Umbilical cord (tissue), 2 donors: Measurements from ENCODE around the gene PIK3R1. TPM values are rescaled to one million over a fixed set of nuclear protein-coding genes. Genes with fewer than 3 reads are reported as not detected.
A peak's percentile ranks its signal among the peaks of the same experiment; 100 is the strongest.

Source experiments
- DNase-seq: peaks from one replicate; pipeline ENCODE4 v3.0.0-alpha.2; 2015; ENCODE audit warnings: low spot score
- total RNA-seq: library from RNA; depleted of rRNA; stranded (reverse); fragments of >200 nt; gene quantifications from one replicate; pipeline ENCODE4 v1.2.3, GENCODE V29; 2014; ENCODE audit warnings: low replicate concordance; ENCODE audit not compliant: insufficient read depth

The PIK3R1 gene
- 107 TPM for total RNA-seq

- DNase-seq, result peak; percentile 98
Measured at GRCh38 chr5:68215208-68215897, at the start of gene PIK3R1. TSS of gene PIK3R1 (plus strand) at chr5:68215756. CDS start at chr5:68226676, 10,920 bp downstream.

GRCh38 chr5:68167195-68167651 lies 48.3 kb upstream of the PIK3R1 start:
- DNase-seq, result no peak

GRCh38 chr5:68169903-68170302 lies 45.7 kb upstream of the PIK3R1 start:
- peak; percentile 41 for DNase-seq

DNA sequence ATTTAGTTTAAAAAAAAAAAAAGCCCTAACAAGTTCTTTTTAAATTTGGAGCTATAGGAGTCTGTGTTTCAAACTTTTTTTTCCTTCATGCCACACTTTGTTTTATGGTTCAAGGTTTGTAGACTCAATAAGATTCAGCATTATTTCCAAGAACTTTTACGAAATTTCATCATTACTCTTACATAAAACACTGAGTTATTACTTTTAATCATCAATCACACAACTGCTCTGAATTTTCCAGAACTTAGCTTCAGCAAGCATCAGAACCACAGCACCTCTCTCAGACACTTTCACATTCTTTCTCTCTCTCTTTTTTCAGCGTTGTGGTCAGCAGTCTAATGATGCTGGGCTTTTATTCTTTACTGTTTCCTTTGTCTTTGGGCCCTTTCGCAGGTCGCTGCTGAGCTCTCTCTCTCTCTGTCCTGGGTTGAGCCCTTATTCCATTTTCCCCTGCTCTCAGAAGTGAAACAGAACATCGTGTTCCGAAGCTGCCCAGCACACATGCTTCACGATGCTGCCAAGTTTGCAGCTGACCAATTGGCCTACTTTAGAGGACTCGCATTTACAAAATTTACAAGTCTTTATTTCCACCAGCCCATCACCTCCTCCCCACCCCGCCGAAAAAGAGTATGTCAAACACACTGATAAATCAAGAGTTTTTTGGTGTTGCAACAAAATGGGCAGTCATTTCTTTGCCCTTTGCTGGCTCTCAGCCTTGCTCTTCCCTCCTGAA lies 44.6 kb upstream of the PIK3R1 start:
- peak; percentile 35 for DNase-seq

DNA sequence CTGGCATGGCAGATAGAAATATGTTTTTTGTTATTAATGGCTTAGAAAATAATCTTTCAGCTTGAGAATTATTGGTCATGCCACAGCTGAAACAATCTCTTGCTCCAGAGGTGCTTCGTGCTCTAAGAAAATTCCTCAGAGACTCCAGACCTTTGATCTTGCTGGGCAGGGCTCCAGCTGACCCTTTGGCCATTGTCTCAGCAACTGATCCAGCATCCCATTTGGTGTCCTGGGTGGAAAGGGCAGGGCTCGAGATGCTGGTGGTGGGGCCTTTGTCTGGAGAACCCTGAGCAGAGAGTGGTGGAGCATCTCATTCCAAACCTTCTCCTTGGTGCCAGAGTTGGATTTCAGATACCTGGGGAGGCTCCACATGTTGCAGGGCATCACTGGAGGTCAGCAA lies 43.2 kb upstream of the PIK3R1 start:
- no peak for DNase-seq

DNA sequence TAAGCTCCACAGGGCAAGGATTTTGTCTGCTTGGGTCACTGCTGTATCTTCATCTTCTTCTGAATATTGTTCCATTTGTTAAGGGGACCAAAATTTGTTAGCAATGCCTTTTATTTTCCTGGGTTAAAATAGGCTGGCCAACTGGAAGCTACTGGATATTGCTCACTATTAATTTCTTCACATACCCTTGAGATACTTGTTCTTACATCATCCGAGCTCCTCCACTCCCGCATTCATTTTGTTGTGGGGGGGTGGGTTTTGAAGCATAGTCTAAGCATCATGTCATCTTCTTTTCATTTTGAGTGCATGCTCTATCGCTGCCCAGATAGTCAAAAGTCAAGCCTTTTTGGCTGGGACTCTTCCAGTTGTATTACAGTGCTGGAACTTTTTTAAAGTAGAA lies 42.5 kb upstream of the PIK3R1 start:
- no peak for DNase-seq

GRCh38 chr5:68176253-68176652 lies 39.3 kb upstream of the PIK3R1 start:
- no peak for DNase-seq

DNA sequence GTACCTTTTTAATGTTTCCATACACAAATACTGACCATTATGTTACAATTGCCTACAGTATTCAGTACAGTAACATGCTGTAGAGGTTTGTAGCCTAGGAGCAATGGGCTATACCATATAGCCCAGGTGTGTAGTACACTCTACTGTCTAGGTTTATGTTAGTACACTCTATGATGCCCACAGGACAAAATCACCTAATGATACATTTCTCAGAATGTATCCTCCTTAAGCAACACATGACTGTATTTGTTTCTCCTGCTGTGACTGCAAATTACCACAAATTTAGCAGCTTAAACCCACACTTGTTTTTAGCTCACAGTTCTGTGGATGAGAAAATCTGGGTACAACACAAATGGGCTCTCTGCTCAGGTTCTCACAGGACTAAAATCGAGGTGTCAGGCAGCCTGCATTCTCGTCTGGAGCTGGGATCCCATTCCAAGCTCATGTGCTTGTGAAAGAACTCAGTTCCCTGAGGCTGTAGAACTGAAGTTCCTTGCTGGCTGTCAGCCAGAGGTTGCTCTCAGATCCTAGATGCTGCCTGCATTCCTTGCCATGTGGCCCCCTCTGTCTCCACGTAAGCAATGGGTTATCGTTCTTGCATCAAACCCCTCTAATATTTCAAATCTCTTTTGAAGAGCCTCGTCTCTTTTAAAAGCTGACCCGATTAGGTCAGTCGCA lies 38.6 kb upstream of the PIK3R1 start:
- DNase-seq, result no peak

DNA sequence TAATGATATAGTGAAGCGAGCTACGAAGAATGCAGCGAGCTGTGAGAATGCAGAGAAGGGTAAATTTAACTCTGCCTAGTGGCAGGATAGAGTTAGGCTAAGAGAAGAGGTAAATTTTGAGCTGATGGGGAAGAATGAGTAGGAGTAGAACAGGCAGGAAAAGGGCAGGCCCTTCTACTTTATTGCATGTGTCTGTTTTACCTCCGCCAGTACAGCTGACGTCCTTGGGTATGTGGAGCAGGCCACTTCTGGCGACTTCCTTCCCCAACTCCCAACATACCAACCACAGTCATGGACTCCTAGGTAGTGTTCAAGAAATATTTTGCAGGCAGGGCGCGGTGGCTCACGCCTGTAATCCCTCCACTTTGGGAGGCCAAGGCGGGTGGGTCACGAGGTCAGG lies 37.9 kb upstream of the PIK3R1 start:
- DNase-seq, result no peak

DNA sequence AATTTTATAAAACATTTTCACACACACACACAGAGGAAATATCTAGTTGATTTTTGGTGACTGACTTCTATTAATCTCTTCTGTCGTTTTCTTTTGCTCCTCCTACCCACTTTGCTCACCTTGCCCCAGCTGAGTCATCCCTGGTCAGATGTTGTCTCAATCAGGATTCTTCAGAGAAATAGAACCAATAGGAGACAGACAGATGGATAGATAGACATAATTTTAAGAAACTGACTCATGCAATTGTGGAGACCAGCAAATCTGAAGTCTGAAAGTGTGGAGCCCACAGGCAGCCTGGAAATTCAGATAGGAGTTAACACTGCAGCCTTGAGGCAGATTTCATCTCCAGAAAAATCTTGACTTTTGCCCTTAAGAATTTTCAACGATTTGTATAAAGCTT lies 37.0 kb upstream of the PIK3R1 start:
- DNase-seq, result no peak

GRCh38 chr5:68180121-68181038 lies 35.2 kb upstream of the PIK3R1 start:
- no peak for DNase-seq

DNA sequence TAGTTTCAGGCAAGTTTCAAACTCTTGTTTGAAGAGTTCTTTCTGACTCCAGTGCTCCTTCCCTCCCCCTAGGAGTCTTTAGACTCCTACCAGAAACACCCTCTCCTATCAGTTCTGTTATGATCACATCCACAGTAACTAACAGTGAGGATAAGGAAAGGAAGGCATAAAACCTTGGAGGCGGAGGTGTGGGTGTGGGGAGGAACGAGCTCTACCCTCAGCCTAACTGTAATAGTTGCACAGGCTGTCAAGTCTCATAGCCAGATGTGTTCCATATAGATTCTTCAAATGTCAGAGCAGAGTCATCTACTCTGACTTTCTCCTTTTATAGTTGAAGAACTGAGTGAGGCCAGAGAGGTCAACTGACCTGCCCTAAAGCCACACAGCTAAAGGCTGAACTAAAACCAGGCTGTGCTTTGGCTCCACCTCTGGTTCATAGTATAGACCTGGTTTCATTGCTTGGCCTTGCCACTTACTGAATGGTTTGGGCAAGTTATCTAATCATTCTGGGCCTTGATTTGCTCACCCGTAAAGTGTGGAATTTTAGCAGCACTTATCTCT lies 34.4 kb upstream of the PIK3R1 start:
- DNase-seq, result no peak

- DNase-seq, result no peak
Measured at GRCh38 chr5:68182094-68182493, 33.5 kb upstream of the PIK3R1 start.

DNA sequence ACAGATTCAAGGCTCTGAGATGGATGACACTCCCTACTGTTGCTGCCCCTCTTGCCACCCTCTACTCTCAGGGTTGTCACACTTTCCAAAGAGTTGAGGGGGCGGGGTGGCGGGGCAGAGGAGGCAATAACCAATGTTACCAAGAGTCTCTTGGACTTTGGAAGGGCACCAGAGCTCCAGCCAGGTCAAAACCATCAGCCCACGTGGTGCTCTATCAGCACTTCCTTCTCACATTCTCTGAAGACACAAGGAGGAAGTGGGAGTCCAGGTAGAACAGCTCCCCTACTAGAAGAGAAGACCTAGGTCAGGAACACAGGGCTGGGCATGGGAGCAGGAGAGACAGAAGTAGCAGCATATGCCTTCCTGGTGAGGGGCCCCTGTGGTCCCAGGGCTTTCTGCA lies 33.0 kb upstream of the PIK3R1 start:
- no peak for DNase-seq

GRCh38 chr5:68187268-68188055 lies 28.1 kb upstream of the PIK3R1 start:
- peak; percentile 68 for DNase-seq

DNA sequence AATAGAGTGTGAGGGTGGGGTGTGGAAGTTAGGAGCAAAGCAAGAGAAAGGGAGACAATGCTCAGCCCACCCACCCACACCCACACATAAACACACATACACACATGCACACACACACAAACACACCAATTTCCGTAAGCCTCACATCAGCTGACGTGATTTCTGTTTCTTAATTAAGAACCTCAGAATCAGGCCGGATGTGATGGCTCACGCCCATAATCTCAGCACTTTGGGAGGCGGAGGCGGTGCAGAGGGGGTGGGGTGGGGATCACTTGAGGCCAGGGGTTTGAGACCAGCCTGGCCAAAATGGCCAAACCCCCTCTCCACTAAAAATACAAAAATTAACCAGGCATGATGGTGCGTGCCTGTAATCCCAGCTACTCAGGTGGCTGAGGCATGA lies 26.4 kb upstream of the PIK3R1 start:
- no peak for DNase-seq

DNA sequence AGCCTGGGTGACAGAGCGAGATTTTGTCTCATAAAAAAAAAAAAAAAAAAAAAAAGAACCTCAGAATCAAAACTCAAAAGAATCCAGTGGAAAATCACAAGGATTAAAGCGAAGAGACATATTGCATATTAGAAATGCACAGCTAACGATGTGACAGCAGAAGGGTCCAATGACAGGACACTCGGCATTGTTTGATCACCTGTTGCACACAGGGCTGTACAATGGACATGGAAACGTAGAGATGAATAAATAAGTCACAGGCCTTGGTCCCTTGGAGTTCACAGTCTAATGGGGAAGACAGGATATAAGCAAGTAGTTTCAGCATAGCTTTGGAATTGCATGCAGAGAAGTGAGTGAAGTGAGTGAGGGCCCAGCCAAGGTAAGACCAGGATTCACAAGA lies 25.9 kb upstream of the PIK3R1 start:
- no peak for DNase-seq

- no peak for DNase-seq
Measured at GRCh38 chr5:68190619-68191018, 24.9 kb upstream of the PIK3R1 start.

GRCh38 chr5:68191083-68191791 lies 24.3 kb upstream of the PIK3R1 start:
- no peak for DNase-seq

DNA sequence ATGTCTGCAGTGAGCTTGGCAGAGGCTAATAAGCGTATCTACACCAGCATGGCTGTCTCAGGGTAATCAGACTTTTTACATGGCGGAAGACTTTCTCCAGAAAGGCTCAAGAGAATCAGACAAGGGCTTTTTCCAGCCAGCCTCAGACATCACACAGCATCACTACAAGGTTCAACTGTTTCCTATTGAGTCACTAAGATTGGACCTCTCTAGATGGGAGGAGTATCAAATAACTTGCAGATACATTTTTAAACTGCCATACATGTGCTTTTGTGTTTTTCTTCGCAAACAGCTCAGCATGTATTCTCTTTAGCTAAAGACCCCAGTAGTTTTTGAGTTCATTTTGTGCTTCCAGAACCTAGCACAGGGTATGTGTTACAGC lies 22.9 kb upstream of the PIK3R1 start:
- no peak for DNase-seq
